ENCODE results near the gene TMX4.

- no peak for TF ChIP-seq CTCF (IDR thresholded peaks at IDR 0.05)
- TF ChIP-seq POLR2AphosphoS5 (IDR thresholded peaks at IDR 0.05), result no peak
- TF ChIP-seq POLR2A (IDR thresholded peaks at IDR 0.05), result no peak
Observed at GRCh38 chr20:8060977-8061376, 41.4 kb upstream of the TMX4 start.

All from breast epithelium (tissue), 3 donors.